HG03460 (cell line): ENCODE measurements around the gene EXOC3.

Experiments
- ATAC-seq: cut with Tn5 transposase; IDR thresholded peaks from one replicate; pipeline ENCODE4 v1.9.1; 2021; ENCODE audit not compliant: unreplicated experiment

EXOC3 gene

GRCh38 chr5:424301-425110 lies 18.5 kb upstream of the EXOC3 start:
- peak; percentile 89 for ATAC-seq

DNA sequence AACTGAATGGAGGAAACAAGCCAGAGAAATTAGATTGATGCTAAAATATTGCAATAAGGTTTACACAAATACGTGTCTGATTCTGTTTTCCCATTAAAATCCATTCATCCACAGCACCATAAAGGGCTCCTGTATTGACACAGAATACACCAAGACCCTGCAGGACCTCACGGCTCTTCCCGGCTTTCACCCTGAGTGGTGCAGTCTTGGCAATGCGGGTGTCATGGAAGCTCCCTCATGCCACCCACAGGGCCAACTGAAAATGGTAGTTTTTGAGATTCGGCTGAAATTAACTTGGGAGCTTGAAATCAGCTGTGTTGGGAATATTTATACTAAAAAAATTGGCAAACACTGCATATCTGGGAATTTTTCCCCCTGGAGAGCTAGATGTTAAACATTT lies 17.3 kb upstream of the EXOC3 start:
- ATAC-seq, result no peak

DNA sequence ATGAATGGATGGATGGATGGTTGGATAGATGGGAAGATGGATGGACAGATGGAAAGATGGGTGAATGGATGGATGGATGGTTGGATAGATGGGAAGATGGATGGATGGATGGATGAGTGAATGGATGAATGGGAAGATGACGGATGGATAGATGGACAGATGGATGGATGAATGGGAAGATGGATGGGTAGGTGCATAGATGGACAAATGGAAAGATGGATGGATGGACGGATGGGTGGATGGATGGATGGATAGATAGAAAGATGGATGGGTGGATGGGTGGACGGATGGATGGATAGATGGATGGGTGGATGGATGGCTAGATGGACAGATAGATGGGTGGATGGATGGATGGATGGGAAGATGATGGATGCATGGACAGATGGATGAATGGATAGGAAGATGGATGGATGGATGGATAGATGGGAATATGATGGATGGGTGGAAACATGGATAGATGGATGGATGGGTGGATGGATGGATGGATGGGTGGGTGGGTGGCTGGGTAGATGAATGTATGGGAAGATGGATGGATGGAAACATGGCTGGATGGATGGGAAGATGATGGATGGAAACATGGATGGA lies 16.5 kb upstream of the EXOC3 start:
- no peak for ATAC-seq

DNA sequence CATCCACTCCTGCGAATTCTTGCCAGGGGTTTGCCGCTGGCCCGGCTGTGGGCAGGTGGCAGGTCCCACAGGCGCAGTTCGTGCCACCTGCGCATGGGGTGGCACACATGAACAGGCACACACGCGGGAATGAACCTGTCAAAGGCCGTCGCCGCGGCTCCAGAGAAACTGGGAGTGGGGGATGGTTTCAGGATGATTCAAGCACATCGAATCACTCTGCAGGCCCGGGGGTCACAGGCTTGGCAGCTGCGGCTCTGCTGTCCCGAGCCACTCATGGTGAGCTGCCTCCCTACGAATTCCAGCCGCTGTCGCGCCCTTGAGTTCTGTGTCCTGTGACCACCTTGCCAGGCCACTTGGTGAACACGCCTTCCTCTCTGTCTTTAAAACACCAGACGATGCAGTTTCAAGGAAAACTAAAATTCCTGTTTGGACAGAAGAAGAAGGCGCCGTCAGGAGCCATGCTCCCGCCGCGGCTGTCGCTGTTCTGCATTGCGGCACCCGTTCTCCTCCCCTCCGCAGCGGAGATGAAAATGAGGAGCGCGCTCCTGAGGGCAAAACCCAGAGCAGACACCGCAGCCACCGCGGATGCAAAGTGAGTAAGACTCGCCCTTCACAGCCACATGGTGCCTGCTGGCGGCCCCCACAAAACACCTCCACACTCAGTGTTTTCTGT lies 15.4 kb upstream of the EXOC3 start:
- no peak for ATAC-seq

GRCh38 chr5:428219-428618 lies 14.8 kb upstream of the EXOC3 start:
- ATAC-seq, result no peak

DNA sequence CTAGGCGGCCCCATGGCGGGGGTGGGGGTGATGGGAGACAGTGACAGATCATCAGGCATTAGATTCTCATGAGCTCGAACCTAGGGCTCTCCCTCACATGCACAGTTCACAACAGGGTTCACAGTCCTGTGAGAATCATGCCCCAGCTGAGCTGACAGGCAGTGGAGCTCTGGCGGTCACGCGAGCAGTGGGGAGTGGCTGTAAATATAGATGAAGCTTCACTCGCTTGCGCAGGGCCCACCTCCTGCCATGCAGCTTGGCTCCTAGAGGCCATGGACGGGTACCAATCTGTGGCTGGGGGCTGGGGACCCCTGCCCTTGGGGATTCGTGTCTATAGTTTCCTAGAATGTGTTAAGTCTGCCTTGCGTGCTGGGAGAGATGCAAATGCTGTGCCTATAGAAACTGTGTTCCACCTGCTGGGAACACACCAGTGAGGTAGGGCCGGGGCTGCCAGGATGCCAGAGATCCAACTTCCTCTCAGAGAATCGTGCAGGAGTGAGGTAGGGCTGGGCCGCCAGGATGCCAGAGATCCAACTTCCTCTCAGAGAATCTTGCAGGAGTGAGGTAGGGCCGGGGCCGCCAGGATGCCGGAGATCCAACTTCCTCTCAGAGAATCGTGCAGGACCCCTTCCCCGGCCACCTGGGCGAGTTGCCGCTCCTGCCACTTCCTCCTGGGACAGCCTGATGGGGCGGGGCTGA lies 14.1 kb upstream of the EXOC3 start:
- ATAC-seq, result no peak

GRCh38 chr5:429453-430188 lies 13.4 kb upstream of the EXOC3 start:
- ATAC-seq, result no peak

- ATAC-seq, result peak; percentile 17
Measured at GRCh38 chr5:430214-430925, 12.6 kb upstream of the EXOC3 start.

GRCh38 chr5:431001-431710 lies 11.8 kb upstream of the EXOC3 start:
- ATAC-seq, result peak; percentile 75

DNA sequence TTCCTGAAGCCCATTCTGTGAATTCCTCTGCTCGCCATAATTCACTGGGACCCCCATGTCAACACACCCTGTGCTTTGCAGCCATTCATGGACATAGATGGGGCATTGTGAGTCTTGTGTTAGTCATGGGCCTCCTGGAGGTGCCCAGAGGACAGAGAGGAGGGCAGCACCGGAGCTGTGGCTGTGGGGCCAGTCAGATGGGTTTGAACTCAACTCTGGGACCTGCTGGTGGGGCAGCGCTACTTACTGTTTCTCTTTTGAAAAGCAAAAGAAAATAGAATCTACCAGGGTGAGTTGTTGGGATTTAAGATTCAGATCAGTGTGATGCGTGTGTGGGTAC lies 11.3 kb upstream of the EXOC3 start:
- no peak for ATAC-seq

- no peak for ATAC-seq
Measured at GRCh38 chr5:432201-432927, 10.6 kb upstream of the EXOC3 start.

GRCh38 chr5:432928-433791 lies 9.8 kb upstream of the EXOC3 start:
- no peak for ATAC-seq

DNA sequence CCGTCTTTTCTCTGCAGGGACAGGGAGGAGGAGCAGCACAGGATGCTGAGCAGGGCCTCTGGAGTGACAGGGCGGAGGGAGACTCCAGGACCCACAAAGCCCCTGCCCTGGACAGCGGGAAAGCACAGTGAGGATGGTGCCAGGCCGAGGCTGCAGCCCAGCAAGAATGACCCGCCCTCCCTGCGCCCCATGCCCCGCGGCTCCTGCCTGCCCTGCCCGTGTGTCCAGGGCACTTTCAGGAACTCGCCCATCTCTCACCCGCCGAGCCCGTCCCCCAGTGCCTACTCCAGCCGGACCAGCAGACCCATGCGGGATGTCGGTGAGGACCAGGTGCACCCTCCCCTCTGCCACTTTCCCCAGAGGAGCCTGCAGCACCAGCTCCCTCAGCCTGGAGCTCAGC lies 9.1 kb upstream of the EXOC3 start:
- ATAC-seq, result no peak

DNA sequence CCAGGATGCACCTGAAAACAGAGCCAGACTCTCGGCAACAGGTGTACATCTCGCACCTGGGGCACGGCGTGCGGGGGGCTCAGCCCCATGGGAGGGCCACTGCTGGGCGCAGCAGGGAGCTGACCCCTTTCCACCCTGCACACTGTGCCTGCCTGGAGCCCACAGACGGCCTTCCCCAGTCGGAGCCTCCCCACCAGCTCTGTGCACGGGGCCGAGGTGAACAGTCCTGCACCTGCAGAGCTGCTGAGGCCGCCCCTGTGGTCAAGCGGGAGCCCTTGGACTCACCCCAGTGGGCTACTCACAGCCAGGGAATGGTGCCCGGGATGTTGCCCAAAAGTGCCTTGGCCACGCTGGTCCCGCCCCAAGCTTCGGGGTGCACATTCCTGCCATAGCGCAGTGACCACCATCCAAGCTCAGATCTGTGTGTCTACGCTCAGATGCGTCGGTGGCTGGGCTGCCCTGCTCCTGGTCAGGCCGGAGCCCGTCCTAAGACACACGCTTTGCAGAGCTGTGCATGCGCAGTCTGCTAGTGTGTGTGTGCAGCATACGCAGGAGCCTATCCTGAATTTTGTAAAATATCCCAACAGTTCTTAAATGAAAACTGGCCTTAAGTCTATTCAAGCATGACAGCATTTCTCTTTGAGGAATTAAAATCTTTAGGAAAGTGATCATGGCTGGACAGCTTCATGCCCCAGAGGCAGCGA lies 8.4 kb upstream of the EXOC3 start:
- ATAC-seq, result no peak

GRCh38 chr5:435156-435790 lies 7.7 kb upstream of the EXOC3 start:
- ATAC-seq, result no peak

GRCh38 chr5:435961-436640 lies 6.9 kb upstream of the EXOC3 start:
- no peak for ATAC-seq

GRCh38 chr5:436641-436975 lies 6.4 kb upstream of the EXOC3 start:
- no peak for ATAC-seq
